ENCODE results near the gene SPATS2L. TPM values are rescaled to one million over a fixed set of nuclear protein-coding genes. Genes with fewer than 3 reads are reported as not detected.
A peak's percentile ranks its signal among the peaks of the same experiment; 100 is the strongest.

The SPATS2L gene
- total RNA-seq, 1 donor from 2014 or later = 97.8 TPM

DNA sequence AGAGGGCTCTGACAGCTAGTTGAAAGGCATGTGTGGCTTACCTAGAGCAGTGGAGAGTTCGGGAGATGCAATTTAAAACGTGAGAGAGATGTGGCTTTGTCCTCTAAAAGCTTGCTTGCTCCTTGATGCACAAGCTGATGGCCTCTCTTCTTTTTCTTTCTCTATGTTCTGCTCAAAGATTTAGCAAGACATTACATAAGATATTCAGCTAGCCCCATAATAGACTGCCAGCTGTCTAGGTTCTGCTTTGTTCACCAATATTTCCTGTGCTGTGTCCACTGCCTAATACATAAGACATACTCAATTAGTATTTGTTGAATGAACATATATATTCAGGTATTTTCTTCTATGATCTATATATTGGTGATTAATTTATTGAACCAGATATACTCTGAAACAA lies 31.1 kb downstream of the SPATS2L start:
- DNase-seq (ENCODE audit: extremely low spot score, unreplicated experiment) = no peak
- Mint-ChIP-seq H3K4me1 (ENCODE audit: unreplicated experiment) (peaks cover 13% of the 10 kb centered on the region), H3K36me3 (peaks cover 19% of the 10 kb centered on the region), H3K4me3 (no peak overlapping the region), H3K27ac (no peak overlapping the region), H3K9me3 (no peaks in the 10 kb centered on the region), H3K27me3 (no peaks in the 10 kb centered on the region)
- TF ChIP-seq, protein P1, sequence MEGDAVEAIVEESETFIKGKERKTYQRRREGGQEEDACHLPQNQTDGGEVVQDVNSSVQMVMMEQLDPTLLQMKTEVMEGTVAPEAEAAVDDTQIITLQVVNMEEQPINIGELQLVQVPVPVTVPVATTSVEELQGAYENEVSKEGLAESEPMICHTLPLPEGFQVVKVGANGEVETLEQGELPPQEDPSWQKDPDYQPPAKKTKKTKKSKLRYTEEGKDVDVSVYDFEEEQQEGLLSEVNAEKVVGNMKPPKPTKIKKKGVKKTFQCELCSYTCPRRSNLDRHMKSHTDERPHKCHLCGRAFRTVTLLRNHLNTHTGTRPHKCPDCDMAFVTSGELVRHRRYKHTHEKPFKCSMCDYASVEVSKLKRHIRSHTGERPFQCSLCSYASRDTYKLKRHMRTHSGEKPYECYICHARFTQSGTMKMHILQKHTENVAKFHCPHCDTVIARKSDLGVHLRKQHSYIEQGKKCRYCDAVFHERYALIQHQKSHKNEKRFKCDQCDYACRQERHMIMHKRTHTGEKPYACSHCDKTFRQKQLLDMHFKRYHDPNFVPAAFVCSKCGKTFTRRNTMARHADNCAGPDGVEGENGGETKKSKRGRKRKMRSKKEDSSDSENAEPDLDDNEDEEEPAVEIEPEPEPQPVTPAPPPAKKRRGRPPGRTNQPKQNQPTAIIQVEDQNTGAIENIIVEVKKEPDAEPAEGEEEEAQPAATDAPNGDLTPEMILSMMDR (conservative IDR thresholded peaks at IDR 0.05) = no peak

DNA sequence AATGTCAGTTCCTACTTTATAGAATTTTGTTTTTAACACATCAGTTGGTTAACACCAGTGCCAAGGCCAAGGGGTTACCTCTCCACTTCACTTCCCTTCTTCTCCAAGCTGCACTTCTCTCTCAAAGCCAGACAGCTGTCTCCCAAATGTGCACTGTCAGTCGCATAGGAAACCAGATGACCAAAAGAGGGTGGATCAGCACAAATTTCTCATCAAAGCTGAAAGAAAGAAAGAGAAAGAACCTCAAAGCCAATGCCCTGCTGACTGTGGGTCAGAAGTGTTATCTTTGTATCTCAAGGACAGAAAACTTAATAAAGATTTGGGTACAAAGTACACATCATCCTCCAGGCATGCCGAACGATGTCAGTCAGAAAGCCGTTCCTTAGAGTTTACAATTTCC lies 32.2 kb downstream of the SPATS2L start:
- no peaks in the 10 kb centered on the region for H3K27me3 Mint-ChIP-seq
- H3K9me3 Mint-ChIP-seq = peaks cover 4% of the 10 kb centered on the region
- TF ChIP-seq, protein P1 (conservative IDR thresholded peaks at IDR 0.05) = no peak
- DNase-seq (ENCODE audit: extremely low spot score, unreplicated experiment) = no peak
- H3K36me3 Mint-ChIP-seq = peaks cover 23% of the 10 kb centered on the region
- H3K27ac Mint-ChIP-seq = no peak overlapping the region
- H3K4me1 Mint-ChIP-seq (ENCODE audit: unreplicated experiment) = peaks cover 13% of the 10 kb centered on the region
- H3K4me3 Mint-ChIP-seq = no peak overlapping the region

DNA sequence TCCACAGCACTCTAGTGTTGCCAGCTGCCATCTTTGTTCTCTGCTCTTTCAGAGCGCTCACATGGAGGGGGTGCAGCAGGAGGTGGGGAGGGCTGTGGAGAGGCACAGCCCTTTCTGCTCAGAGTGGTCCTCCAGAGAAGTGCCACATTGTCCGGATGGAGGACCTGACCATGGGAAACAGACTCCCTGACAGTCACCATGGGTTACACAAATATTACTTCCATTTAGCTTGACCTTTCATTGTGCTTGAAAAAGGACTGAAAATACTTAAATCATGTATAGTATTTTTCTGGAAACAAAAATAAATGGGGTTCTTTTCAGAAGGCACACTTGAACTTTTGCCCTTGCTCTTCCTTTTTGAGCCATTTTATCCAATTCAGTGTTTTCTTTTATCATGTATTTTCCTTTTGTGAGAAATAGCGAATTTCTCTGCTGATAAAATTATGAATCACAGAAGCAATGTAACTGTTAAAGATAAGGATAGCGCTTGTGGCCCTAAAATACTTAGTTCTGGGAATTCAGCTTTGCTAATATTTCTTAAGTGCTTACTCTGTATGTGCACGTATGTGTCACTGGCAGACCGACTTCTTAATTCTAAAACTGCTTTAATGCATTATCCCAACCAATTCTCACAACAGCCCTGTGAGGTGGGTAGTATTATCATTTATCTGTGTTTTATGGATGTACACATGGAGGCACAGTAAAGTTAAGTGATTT lies 34.2 kb downstream of the SPATS2L start:
- H3K36me3 Mint-ChIP-seq = peaks cover 30% of the 10 kb centered on the region
- no peak for DNase-seq (ENCODE audit: extremely low spot score, unreplicated experiment)
- H3K27me3 Mint-ChIP-seq = no peaks in the 10 kb centered on the region
- TF ChIP-seq, protein P1 (conservative IDR thresholded peaks at IDR 0.05) = no peak
- H3K4me3 Mint-ChIP-seq = no peak overlapping the region
- peaks cover 22% of the 10 kb centered on the region for H3K4me1 Mint-ChIP-seq (ENCODE audit: unreplicated experiment)
- peaks cover 4% of the 10 kb centered on the region for H3K9me3 Mint-ChIP-seq
- peak overlapping the region; percentile 58 for H3K27ac Mint-ChIP-seq

DNA sequence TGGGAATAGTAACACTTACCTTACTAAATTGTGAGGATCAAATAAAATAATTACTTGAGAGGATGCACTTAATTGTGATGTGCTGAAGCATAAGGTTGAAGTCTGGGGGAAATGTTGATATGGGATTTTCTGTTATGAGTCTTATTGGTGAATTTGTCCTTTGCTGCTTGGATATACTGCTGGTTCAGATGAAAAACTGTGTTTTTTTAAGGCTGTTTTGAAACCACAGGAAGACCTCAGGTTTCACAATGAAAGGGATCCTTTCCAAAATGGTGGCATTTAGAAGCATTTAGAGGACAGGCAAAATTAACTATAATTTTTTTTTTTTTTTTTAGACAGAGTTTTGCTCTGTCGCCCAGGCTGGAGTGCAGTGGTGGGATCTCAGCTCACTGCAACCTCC lies 34.9 kb downstream of the SPATS2L start:
- Mint-ChIP-seq H3K4me3 (no peak overlapping the region), H3K4me1 (ENCODE audit: unreplicated experiment) (peaks cover 27% of the 10 kb centered on the region), H3K36me3 (peaks cover 35% of the 10 kb centered on the region), H3K9me3 (peaks cover 4% of the 10 kb centered on the region), H3K27ac (no peak overlapping the region), H3K27me3 (no peaks in the 10 kb centered on the region)
- DNase-seq (ENCODE audit: extremely low spot score, unreplicated experiment) = no peak
- TF ChIP-seq, protein P1 (conservative IDR thresholded peaks at IDR 0.05) = no peak

DNA sequence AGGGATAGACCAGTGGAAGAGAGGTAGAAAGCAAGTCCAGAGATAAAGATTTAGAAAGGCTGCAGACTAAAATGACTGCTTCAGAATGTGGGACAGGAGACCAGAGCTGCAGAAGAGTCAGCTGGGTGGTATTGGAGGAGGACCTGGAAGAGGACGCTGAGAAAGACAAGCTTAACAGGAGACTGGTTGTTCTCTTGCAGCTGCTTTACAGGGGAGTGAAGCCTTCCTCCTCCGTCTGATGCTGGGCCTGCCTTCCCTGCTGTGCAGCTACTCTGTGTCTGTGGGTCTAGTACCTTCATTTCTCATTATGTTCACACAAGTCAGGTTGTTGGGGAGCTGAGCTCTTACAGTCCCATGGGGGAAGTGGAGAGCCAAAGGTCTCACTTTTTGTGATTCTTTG lies 35.7 kb downstream of the SPATS2L start:
- Mint-ChIP-seq H3K36me3 (peaks cover 41% of the 10 kb centered on the region), H3K27me3 (no peaks in the 10 kb centered on the region), H3K9me3 (peaks cover 4% of the 10 kb centered on the region), H3K4me1 (ENCODE audit: unreplicated experiment) (peaks cover 26% of the 10 kb centered on the region), H3K4me3 (no peak overlapping the region), H3K27ac (no peak overlapping the region)
- TF ChIP-seq, protein P1 (conservative IDR thresholded peaks at IDR 0.05) = no peak
- no peak for DNase-seq (ENCODE audit: extremely low spot score, unreplicated experiment)
